Measurements from ENCODE around the gene CLDN14. TPM values are rescaled to one million over a fixed set of nuclear protein-coding genes. Genes with fewer than 3 reads are reported as not detected.

The CLDN14 gene
- total RNA-seq, 1 experiment from 2014 or later, result not detected

DNA sequence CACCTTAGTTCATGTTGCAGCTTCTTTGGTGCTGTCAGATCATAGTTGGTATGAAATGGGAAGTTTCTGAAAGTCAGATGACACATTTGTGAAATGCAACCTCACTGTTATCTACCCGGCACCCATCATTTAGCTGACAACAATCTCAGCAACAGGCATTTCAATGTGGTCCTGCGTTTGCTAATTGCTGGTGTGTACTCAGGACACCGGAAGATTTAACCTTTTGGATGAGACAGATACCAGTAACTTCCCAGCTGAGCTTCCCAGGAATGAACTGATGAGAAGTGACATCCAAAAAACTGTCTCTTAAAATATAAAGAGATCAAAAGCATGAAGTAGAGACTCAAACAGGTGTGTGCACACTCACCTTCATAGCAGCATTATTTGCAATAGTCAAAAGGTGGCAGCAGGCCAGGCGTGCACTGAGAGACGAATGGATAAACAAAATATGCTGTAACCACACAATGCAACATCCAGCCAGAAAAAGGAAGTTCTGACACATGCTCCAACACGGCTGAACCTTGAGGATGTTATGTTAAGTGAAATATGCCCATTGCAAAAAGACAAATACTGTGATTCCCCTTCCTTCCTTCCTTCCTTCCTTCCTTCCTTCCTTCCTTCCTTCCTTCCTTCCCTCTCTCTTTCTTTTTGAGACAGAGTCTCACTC, 7.9 kb upstream of the CLDN14 start:
- Histone ChIP-seq H3K79me1 (ENCODE audit: insufficient read depth, low read depth, low read length, poor library complexity, severe bottlenecking) (no peaks in the 10 kb centered on the region), H3K4me2 (ENCODE audit: insufficient read depth, insufficient read length, low read length) (no peak overlapping the region)
- WGBS (ENCODE audit: extremely low coverage, insufficient read length, low lambda C conversion rate), result no CpG with 5 or more reads among the region's 6 CpGs

More for the DNA sequence above, 7.9 kb upstream of the CLDN14 start:
- Mint-ChIP-seq H3K4me1 (peaks cover 1 to 2% of the 10 kb centered on the region in 2 experiments; a peak in 2 of 4 replicates), H3K27me3 (ENCODE audit: low read depth) (peaks cover 3% of the 10 kb centered on the region; the same call in 1 of the 2 replicates), H3K27ac (no peak overlapping the region), H3K36me3 (ENCODE audit: insufficient read depth in 1 of 3, low read depth in 3 of 3) (no peaks in the 10 kb centered on the region), H3K9me3 (no peaks in the 10 kb centered on the region), H3K4me3 (no peak overlapping the region)
- no peaks in the 10 kb centered on the region for H4K20me1 ChIP-seq (ENCODE audit: control insufficient read depth, insufficient read depth, insufficient read length)
- TF ChIP-seq, protein P1, sequence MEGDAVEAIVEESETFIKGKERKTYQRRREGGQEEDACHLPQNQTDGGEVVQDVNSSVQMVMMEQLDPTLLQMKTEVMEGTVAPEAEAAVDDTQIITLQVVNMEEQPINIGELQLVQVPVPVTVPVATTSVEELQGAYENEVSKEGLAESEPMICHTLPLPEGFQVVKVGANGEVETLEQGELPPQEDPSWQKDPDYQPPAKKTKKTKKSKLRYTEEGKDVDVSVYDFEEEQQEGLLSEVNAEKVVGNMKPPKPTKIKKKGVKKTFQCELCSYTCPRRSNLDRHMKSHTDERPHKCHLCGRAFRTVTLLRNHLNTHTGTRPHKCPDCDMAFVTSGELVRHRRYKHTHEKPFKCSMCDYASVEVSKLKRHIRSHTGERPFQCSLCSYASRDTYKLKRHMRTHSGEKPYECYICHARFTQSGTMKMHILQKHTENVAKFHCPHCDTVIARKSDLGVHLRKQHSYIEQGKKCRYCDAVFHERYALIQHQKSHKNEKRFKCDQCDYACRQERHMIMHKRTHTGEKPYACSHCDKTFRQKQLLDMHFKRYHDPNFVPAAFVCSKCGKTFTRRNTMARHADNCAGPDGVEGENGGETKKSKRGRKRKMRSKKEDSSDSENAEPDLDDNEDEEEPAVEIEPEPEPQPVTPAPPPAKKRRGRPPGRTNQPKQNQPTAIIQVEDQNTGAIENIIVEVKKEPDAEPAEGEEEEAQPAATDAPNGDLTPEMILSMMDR (conservative IDR thresholded peaks at IDR 0.05), result no peak
- H3K4me1 ChIP-seq (ENCODE audit: insufficient read depth, low read length), result no peaks in the 10 kb centered on the region
- H3K23ac ChIP-seq (ENCODE audit: insufficient read length, low read depth, low read length), result no peak overlapping the region
- no peak overlapping the region for H2BK20ac ChIP-seq (ENCODE audit: low read depth, low read length, poor library complexity, severe bottlenecking)
- no peak overlapping the region for H2BK15ac ChIP-seq (ENCODE audit: low read depth, low read length)
- no peak overlapping the region for H4K8ac ChIP-seq (replicated peaks; ENCODE audit: insufficient read length, low read depth, low read length)
- H2BK120ac ChIP-seq (ENCODE audit: low read depth, low read length, poor library complexity, severe bottlenecking), result no peak overlapping the region
- H2AK5ac ChIP-seq (ENCODE audit: insufficient read length, low read length), result no peak overlapping the region
- H3K79me2 ChIP-seq (ENCODE audit: insufficient read depth, low read length), result no peaks in the 10 kb centered on the region
- no peak overlapping the region for H3K14ac ChIP-seq (ENCODE audit: insufficient read depth, low read length)
- H3K56ac ChIP-seq (ENCODE audit: insufficient read length, low read depth, low read length), result no peak overlapping the region
- no peak overlapping the region for H4K5ac ChIP-seq (ENCODE audit: insufficient read length, low read depth, low read length)
- no peaks in the 10 kb centered on the region for H3K9me3 ChIP-seq (ENCODE audit: control insufficient read depth, low read depth, low read length)
- no peak overlapping the region for H3K9ac ChIP-seq (ENCODE audit: extremely low read depth, insufficient read length, low read length)
- H3K27ac ChIP-seq (ENCODE audit: insufficient read length, low read depth, low read length), result no peak overlapping the region
- H3K27me3 ChIP-seq (ENCODE audit: insufficient read depth, low read length), result no peaks in the 10 kb centered on the region
- H2AFZ ChIP-seq (ENCODE audit: low read length), result no peak overlapping the region
- H3K18ac ChIP-seq (ENCODE audit: insufficient read length, low read depth, low read length), result no peak overlapping the region
- no peaks in the 10 kb centered on the region for H3K23me2 ChIP-seq (ENCODE audit: insufficient read length, low read depth, low read length, poor library complexity, severe bottlenecking)
- H2BK12ac ChIP-seq (ENCODE audit: insufficient read length, low read depth, low read length), result no peak overlapping the region
- no peak overlapping the region for H2BK5ac ChIP-seq (ENCODE audit: insufficient read length, low read length)
- H3K4ac ChIP-seq (ENCODE audit: low read depth, low read length), result no peak overlapping the region
- DNase-seq, result no peak
- no peak overlapping the region for H4K91ac ChIP-seq (ENCODE audit: insufficient read length, low read depth, low read length)
- H3T11ph ChIP-seq (ENCODE audit: low read length), result no peak overlapping the region

Data from H9 (cell line).